ENCODE results near the gene TSPAN16.
"Not testable (repeated sequence)": the region's sequence is repeated elsewhere in the genome, so short reads cannot be mapped to it uniquely, and the experiment has no call there.

Gene TSPAN16

DNA sequence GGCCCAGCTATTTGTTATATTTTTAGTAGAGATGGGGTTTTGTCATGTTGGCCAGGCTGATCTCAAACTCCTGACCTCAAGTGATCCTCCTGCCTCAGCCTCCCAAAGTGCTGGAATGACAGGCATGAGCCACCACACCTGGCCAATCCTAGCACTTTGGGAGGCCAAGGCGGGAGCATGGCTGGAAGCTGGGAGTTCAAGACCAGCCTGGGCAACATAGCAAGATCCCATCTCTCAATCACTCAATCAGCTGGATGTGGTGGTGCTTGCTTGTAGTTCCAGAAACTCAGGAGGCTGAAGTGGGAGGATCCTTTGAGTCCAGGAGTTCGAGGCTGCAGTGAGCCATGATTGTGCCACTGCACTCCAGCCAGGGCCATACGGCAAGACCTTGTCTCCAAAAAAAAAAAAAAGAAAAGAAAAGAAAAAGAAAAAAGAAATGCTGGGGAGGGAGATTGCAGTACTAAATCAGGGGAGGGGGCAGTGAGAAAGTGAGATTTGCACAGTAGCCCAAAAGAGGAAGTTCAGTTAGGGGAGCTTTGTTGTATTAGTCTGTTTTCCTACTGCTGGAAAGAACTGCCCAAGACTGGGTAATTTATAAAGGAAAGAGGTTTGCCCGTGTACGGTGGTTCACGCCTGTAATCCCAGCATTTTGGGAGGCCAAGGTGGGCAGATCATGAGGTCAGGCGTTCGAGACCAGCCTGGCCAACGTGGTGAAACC, 24.5 kb downstream of the TSPAN16 start:
- DNase-seq (ENCODE audit: low read depth in 2 of 2): not testable (repeated sequence)

DNA sequence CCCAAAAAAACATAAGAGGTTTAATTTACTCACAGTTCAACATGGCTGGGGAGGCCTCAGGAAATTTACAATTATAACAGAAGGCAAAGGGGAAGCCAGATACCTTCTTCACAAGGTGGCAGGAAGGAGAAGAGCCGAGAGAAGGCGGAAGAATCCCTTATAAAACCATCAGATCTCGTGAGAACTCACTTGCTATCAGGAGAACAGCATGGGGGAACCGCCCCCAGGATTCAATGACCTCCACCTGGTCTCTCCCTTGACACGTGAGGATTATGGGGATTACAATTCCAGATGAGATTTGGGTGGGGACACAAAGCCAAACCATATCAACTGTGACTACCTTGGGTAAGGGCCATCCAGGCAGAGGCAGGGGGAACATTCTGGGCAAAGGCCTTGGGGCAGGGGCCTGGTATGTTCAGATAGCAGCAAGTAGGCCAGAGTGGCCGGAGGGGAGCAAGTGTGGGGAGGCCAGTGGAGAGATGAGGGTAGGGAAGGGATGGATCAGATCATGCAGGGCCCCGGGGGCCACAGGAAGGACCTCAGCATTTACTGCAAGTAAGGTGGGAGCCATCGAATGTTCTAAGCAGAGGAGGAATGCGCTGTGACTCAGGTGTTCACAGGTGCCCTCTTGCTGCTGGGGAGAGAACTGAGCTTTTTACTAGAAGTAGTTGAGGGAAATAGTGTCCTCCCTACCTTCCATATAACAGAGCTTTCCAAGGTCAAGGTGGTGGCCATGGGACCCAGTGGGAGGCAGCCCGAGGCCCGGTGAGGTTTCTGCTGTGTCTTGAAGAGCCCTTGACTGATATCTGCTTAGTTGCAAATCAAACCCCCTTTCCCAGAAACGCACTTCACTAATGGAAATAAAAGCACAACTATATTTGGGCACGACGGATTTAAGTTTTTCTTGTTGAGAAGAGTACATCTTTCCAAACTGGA, 25.5 kb downstream of the TSPAN16 start:
- DNase-seq (ENCODE audit: low read depth in 2 of 2): no peak

DNA sequence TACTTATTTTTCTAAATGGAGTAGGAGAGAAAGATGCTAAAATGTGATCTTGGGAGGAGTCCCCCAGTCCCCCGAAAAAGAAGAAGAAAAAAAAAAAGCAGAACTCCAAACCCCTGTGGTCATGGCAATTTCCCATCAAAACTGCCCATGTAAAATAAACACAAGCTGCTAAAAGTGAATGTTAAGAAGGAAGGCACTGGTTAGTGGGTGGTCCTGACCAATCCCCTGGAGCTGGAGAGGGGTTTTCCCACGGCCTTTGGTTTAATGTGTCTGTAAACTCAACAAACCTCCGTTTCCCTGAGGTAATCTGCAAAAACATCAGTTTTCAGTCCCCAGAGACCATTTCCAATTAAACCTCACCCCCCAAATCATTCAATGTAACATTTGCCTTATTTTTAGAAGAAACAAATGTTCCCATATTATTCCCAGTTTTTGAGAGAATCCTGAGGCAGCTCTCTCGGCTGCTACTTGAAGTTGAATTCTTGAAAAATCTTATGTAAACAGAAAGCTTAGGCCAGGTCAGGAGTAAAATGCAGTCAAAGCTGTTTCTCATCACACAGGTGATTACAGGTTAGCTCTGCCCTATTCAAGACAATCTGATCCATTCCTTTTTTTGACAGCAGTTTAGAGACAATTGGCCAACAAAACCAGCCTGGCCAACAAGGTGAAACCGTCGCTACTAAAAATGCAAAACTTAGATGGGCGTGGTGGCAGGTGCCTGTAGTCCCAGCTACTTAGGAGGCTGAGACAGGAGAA, 26.5 kb downstream of the TSPAN16 start:
- DNase-seq (ENCODE audit: low read depth in 2 of 2): no peak

DNA sequence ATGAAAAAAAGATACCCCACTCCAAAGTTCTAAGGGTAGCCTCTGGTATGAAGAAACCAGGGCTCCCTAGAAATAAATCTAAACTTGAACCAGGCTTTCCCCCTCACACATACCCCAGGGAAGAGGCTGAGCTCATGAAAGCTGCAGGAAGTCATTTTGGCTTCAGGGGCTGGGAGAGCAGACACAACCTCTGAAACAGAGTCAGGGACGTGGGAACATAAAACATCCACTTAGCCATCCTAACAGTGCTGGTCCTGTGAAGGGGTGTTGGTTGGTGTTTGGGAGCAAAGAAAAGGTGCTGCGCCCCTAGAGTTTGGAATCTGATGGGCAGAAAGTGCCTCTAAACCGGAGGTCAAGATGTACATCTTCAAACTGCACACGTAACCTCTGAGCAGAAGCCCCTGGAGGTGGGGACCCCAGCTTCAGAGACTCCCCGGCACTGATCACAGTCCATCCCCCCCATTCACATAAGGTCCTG, 27.7 kb downstream of the TSPAN16 start:
- DNase-seq (ENCODE audit: low read depth in 2 of 2): no peak

DNA sequence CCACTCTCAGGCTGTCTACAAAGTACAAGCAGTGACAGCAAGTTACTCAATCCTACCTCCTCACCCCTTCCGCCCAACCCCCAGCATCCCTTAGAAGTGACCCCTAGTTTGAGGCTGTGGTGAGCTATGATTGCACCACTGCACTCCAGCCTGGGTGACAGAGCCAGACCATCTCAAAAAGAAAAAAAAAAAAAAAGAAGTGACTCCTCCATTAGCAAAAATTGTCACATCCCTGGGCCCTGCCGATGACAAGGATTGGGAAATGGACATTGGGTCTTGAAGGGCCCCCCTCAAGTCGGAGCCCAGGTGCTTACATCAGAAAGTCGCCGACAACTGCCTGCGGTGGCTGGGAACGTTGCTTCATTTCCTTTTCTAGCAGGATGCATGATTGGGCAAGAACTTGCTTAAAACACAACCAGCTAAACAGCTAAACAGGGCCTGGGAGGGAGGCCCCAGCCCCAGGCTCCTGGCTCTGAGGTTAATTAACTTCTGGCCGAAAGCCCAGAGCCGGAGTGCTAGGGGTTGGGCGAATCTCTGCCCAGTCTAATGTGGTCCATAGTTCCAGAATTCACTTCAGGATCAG, 28.2 kb downstream of the TSPAN16 start:
- DNase-seq (ENCODE audit: low read depth in 2 of 2): peak; percentile 87 to 90

DNA sequence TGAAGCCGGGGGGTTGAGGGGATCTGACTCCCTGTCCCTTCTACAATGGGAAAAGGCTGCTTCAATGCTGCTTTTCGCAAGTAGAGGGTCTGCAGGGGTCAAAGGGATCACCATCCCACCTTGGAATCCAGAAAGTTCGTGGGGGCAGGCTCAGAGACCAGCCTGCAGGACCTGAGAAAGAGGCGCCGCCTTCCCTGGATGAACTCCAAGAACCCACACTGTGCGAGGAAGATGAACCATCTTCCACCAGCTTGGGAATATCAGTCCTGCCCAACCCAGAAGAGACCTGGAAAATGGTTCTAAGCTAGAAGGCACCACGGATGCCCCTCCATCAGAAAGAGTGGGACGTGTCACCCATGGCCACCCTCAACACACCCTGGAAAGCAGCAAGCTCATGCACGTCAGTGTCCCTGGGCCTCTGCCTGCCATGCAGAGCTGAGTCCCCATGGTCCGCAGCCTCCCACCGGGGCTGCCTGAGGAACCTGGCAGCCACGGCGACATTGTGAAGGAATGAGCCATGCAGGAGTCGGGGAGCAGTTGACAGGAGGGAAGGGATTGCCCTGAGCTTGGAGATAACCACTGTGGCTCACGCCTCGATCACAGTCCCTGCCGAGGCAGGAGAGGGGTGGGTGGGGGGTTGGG, 28.9 kb downstream of the TSPAN16 start:
- no peak for DNase-seq (ENCODE audit: low read depth in 2 of 2)

DNA sequence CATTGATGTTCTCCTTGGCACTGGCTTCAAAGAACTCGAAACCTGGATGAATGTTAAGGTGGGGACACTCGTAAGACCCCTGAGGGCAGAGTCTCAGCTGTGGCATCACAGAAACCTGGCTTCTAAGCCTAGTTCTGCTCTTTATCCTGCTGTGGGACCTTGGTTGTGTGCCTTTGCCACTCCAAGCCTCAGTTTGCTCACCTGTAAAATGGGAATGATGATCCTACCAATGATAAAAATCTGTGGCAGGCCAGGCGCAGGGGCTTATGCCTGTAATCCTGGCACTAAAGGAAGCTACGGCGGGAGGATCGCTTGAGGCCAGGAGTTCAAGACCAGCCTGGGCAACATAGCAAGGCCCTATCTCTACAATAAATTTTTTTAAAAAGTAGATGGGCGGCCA, 29.6 kb downstream of the TSPAN16 start:
- no peak for DNase-seq (ENCODE audit: low read depth in 2 of 2)

DNA sequence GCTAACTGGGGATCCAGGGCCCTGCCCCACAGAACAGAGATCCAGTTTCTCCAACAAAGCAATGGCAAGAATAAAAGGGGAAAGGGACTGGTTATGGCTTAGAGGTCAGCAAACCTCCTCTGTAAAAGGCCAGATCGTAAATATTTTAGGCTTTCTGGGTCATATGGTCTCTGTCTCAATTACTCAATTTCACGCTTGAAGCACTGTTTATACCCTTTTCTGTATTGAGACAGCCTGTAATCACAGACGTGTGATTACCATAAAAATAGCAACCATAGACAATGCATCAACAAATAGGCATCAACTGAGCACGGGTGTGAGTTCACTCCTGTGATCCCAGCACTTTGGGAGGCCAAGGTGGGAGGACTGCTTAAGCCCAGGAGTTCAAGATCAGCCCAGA, 34.2 kb downstream of the TSPAN16 start:
- no peak for DNase-seq (ENCODE audit: low read depth in 2 of 2)

DNA sequence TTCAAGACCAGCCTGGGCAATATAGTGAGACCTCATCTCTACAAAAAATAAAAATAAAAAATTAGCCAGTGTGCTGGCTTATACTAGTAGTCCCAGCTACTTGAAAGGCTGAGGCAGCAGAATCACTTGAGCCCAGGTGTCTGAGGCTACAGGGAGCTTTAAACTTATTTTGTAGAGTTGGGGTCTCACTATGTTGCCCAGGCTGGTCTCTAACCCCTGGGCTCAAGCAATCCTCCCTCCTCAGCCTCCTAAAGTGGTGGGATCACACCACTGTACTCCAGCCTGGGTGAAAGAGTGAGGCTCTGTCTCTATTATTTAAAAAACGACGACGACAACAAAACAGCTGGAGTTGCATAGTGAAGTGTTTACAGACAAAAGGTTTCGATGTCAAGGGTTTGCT, 35.5 kb downstream of the TSPAN16 start:
- no peak for DNase-seq (ENCODE audit: low read depth in 2 of 2)

DNA sequence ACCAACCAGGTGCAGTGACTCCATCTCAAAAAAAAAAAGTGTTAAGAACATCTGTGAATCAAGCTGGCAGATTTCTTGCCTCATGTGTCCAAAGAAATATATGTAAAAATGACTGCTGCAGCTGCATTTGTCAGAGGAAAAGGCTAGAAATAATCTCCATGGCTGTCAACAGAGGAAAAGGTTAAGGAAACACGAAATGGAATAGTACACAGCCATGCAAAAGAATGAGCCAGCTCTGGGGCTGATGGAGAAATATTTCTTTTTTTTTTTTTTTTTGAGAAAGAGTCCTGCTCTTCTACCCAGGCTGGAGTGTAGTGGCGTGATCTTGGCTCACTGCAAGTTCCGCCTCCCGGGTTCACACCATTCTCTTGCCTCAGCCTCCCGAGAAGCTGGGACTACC, 36.9 kb downstream of the TSPAN16 start:
- DNase-seq (ENCODE audit: low read depth in 2 of 2): no peak

DNA sequence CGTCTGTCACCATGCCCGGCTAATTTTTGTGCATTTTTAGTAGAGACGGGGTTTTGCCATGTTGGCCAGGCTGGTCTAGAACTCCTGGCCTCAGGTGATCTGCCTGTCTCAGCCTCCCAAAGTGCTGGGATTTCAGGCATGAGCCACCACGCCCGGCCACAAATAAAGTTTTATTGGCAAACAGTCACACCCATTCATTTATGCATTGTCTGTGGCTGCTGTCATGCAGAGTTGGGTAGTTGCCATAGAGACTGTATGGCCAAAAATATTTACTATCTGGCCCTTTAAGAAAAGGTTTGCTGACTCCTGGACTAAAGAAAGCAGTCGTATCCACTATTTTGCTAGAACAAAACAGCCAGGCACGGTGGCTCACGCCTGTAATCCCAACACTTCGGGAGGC, 37.9 kb downstream of the TSPAN16 start:
- not testable (repeated sequence) for DNase-seq (ENCODE audit: low read depth in 2 of 2)

DNA sequence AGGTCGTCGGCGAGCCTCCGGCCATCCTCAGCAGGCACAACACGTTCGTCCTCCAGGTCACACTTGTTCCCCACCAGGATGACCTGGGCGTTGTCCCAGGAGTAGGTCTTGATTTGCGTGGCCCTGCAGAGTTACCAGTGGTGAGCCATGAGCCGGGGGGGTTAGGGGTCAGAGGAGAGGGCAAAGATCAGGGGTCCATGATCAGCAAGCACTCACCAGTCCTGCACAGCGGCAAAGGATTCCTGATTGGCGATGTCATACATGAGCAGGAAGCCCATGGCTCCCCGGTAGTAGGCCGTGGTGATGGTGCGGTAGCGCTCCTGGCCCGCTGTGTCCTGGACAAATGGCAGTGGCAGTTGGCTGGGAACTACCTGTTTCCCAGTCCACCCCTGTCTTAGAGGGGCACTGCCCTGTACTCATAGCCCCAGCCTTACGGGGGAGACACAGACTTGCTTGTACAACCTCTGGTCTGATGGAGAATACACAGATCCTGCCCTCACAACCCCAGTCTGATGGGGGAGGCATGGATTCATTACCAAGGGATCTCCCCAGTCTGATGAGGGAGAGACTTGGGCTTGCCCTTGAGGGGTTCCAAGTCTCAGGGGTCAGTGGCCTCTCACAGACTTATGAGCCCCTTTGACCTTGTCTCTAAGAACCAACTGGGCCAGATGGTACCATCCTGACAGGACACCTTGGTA, 39.6 kb downstream of the TSPAN16 start:
- no peak for DNase-seq (ENCODE audit: low read depth in 2 of 2)

DNA sequence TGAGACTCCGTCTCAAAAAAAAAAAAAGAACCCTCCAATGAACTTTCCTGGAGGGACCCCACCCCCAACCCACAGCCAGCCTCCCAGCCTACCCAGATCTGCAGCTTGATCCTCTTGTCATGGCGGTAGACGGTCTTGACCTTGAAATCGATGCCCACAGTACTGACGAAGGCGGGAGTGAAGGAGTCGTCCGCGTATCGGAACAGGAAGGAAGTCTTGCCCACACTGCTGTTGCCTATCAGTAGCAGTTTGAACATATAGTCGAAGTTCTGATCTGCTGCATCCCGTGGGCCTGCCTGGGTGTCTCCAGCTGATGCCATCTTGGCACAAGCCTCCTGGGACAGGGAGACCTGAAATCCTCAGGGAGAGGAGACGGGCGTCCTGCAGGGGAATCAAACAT, 41.1 kb downstream of the TSPAN16 start:
- DNase-seq (ENCODE audit: low read depth in 2 of 2): no peak

DNA sequence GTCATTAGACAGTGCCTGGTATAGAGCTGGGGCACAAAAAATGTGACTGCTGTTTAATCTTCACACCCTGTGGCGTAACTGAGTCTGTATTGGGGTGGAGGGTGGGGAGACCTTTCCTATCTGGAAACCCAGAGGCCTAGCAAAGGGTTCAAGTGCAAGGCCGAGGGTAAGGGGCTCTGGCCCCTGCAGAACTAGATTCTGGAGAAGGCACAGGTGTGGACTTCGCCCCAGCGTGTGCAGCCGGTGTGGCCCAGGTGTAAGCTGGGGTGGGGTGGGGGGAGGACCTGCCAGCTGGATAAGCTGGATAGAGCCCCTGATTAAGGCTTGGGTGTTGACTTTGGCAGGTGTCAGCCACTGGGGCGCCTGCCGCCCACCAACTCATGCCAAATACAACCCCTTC, 42.2 kb downstream of the TSPAN16 start:
- DNase-seq (ENCODE audit: low read depth in 2 of 2): no peak

DNA sequence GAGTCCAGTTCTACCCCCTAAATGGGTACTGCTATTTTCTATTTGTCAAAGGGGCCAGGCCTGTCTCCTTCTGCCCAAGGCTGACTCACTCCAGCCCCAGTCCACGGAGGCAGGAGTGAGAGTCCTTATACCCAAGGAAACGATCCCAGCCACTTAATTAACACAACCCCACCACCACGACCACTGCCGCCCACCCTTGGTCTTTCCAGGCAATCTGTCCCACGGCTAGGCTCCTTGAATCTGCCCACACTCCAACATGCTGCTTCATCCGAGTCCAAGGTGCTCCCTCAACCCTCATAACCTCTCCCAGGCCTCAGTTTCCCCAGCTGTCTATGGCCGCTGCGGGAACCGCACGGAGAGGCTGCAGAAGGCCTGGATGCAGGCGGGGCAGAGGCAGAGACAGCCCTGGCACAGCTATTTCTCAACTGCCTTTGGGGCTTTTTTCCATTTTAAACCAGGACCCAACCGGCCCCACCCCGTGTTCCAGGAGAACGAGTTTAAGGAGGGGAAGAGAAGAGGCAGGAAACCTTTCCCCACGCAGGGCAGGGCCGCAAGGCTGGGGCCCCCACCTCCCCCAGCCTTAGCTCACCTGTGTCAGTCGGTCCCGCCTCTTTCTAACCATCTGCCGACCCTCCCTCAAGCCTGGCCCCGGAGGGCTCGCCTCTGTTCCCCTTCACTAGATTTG, 42.8 kb downstream of the TSPAN16 start:
- no peak for DNase-seq (ENCODE audit: low read depth in 2 of 2)

DNA sequence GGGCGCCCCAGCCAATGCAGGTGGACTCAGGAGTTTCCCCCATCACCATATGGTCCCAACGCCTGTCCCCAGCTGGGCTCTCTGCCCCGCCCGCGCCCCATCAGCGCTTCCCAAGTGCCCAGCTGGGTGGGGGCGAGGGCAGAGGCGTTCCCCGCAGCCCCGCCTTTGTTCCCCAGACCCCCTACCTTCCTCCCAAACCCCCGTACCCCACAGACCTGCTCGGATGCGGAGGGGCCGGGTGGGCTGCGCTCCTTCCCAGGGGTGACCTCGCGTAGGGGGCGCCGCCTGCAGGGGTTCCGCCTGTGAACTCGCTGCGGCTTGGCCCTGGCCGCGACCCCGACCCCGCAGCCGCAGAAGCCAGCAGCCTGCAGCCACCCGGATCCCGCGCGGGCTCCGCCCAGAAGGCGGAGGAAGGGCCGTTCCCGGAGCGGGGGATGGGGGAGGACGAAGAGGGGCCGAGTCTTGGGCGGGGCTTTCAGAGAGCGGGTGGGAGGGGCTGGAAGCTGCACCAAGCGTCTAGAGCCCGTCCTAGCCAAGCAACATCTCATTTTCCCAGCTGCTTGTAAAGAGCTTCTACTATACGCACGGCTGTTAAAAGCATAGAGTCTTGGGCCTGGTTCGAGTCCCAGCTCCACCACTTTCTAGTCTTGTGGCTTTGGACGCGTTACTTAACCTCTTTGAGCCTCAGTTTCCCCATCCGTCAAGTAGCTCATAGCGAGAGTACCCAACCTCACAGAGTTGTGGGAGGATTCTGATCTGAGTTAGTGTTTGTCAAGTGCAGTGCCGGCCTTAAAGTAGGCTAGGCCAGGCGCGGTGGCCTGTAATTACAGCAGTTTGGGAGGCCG, 43.5 kb downstream of the TSPAN16 start, which contains the start of gene RAB3D:
Gene RAB3D, minus strand, starts transcription at position 404 of the 845 bp plus-strand sequence. CDS start 2,258 bp downstream, outside the sequence.
- peak; percentile 60 to 64 for DNase-seq (ENCODE audit: low read depth in 2 of 2)

DNA sequence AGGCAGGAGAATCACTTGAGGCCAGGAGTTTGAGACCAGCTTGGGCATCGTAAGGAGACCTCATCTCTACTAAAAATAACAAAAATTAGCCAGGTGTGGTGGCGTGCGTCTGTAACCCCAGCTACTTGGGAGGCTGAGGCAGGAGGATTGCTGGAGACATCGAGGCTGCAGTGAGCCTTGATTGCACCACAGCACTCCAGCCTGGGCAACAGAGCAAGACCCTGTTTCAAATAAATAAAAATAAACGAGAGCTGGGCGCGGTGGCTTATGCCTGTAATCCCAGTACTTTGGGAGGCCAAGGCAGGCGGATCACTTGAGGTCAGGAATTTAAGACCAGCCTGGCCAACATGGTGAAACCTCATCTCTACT, 44.1 kb downstream of the TSPAN16 start:
- not testable (repeated sequence) for DNase-seq (ENCODE audit: low read depth in 2 of 2)

DNA sequence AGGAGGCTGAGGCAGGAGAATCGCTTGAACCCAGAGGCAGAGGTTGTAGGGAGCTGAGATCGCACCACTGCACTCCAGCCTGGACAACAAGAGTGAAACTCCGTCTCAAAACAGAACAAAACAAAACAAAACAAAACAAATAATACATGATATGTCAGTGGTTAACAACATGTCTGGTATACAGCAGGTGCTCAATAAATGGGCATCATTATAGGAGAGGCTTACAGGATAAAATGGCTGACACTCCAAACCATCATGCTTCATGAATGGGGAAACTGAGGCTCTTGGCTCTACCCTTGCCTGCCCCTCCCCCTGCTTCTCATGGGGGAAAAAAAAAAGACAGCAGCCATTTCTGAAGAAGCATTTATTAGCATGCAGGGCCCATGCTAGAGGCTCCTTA, 46.5 kb downstream of the TSPAN16 start:
- no peak for DNase-seq (ENCODE audit: low read depth in 2 of 2)

All from fibroblast of skin of left quadriceps (primary cell).